CD4-positive, alpha-beta T cell treated with Interleukin-6 for 4 hours (primary cell): ENCODE results near the gene MKNK1.

Source experiments
- DNase-seq: peaks from one replicate; pipeline ENCODE4 v3.0.0-alpha.2; 2020; ENCODE audit warnings: mixed read lengths

MKNK1 gene

DNA sequence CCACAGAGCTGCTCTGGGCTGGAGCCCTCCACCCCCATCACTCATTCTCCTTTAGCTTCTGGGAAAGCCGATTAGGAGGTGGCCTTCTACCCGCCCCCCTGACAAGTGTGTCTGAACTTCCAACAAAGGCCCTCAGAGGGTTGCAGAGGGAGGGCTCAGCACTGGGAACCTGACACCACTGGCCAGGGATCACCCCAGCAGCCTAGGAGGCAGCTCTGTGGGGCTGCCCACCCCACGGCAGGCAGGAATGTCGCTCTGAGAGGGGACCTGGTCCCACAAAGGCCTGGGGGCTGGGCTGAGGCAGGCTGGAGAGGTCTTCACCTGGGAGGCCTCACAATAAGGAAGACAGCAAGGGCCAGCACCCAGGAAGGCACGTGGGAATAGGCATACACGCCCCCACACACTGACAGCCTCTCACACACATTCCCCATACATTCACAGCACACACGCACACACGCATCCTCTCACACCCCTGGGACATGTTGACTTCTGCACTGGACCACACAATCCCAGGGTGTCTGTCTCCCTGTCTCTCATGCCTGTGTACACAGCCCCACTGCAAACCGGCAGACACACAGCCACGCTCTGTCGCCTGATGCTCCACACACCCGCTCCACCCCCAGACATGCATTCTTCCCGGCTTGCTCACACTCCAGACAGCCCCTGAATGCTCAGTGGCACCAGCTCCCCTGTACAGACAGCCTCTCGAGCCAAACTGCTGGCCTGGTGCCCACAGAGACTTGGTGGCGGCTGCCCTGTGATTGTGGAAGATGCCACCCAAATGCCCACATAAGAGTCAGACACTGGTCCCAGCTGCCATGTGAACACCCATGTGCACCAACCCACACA is 83.8 kb downstream of the MKNK1 start:
- no peak for DNase-seq

DNA sequence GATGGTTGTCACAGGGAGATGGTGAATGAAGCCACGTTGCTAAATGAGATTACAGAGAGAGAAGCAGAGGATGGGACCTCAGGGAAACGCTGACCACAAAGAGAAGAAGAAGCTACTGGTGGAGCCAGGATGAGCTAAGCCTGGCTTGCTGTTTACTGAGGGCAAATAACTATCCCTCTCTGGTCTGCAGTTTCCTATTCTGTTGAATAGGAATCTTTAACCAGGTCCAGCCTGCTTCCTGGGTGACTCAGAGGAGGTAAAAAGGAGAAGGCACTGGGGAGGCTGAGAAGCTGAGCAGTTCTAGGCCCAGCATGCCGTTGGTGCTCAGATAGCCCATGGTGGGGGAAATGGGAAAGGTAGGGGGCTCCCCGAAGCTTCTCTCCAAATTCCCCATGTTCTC is 84.9 kb downstream of the MKNK1 start:
- DNase-seq: no peak

DNA sequence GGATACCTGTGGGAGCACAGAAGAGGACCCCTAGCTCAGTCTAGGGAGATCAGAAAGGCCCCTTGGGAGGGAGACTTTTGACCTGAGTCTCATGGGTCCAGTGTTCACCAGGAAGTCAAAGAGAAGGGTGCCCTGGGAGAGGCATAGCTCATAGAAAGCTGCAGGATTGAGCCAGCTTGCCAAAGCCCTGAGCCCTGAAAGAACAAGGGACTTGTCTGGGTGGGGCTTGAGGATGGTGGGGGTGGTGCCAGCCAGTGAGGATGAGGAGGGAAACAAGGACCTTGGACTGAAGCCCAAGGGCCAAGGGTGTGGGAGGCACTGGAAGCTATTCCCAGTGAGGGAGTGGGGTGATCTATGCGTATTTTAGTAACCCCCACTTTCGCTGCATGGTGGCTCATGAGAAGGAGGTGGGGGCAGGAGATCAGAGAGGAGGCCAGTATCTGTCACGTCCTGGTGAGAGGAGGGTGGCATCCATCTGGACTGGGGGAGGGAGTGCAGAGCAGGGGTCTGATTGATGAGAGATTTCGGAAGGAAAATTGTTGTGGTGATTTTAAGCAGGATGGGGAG is 86.1 kb downstream of the MKNK1 start:
- DNase-seq: no peak

DNA sequence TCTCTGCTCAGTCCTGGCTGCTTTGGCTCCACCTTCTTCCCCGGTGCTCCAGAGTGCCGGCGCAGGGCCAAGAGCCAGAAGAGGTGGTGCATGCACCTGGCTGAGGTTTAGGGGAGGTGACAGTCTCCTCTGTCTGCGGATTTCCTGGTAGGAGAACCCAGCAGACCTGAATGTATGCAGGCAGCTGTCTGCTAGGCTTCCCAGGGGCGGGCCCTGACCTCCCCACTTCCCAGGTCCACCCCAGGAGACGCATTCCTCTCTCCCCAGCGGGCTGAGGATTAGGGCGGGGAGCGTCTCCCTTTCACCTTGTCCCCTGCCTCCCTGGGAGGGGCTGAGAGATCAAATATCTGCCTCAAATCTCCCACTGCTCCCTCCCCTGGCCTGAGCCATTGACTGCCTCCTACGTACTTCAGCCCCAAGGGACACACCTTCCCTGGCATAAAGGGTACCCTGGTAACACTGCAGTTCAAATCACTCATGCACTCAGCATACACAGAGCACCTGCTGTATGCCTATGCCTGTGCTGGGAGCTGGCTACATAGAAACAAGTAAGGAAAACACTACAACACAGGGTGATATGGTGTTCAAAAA is 87.0 kb downstream of the MKNK1 start:
- DNase-seq: no peak

DNA sequence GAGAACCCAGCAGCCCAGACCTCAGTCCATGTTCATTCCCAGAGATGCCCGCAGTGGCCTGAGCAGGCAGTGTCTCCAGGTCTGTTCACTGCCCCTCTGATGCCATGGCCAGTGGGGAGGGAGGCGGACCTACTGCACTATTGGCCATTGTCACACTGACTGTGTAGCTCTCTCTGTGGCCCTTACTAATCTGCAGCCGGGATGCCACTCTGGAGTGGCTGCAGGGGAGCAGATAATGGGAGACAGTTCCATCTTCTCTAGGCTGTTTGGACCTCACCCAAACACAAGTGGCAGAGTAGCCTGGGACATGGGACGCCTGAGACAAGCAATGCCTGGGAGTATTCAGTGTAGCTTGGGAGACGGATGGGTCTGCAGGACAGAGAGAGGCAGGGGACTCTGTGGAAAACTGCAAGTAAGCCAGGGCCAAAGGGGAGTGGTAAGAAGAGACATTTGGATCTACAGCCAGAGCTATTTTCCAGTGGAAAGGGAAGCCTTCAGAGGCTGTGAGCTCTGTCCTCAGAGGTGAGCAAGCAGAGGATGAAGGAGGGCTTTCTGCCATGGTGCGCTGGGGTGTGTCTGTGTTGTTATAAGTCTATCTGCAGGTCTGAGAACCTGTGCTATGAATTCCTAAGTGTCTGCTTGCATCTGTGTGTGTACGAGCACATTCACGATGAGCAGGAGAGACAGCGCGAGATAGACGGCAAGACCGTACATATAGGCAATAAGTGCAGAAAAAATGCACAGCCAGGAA is 87.7 kb downstream of the MKNK1 start:
- DNase-seq: no peak

DNA sequence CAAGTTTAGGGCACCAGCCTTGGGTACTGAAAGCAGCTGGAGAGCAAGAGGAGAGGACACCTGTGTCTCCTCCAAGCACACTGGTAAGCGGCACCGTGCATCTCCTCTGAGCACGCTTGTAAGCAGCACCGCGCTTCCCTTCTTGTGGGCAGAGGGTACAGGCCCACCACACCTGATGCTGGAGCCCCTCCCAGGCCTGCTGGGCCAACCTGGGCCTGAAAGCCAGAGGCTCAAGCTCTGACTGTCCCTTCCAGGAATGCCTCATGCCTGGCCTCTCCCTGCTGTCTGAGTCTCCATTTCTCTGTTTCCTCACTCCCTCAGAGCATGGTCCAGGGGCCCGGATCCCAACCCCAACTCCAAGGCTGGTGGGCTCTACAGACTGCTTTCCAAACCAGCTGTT is 88.5 kb downstream of the MKNK1 start:
- DNase-seq: no peak

DNA sequence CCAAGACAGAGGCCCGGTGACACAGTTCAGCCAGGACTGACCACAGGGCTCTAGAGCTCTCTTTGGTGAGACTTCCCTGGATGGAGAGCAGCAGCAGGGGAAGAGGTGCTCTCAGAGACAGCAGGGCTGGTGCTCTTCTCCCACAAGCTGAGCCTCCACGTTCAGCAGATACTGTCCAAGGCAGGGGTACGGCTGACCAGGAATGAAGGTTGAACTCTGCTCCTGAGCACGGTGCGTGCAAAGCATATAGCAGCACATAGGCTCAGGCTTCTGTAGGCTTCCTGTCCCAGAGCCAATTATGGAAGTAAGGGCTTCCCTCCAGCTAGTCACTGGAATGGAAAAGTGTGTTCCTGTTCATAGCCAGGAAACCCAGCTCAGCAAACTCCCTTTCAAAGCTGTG is 90.5 kb downstream of the MKNK1 start:
- no peak for DNase-seq

DNA sequence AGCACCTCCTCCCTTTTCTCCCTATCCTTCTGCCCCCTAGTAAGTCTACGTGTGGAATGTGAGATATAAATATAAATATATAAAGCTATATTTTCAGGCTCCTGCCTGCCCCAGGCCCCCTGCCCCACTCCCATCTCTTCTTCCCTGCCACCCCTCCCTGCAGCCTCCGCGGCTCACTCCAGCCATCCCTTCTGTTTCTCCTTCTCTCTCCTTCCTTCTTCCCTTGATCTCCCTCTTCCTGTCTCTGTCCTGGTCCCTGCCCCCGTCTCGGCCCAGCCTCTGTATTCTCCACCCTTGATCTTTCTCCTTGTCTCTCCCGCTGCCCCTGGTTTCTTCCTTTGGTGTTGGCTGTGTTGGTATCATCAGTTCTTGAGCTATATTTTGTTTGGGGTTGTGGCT is 91.3 kb downstream of the MKNK1 start:
- DNase-seq: no peak

DNA sequence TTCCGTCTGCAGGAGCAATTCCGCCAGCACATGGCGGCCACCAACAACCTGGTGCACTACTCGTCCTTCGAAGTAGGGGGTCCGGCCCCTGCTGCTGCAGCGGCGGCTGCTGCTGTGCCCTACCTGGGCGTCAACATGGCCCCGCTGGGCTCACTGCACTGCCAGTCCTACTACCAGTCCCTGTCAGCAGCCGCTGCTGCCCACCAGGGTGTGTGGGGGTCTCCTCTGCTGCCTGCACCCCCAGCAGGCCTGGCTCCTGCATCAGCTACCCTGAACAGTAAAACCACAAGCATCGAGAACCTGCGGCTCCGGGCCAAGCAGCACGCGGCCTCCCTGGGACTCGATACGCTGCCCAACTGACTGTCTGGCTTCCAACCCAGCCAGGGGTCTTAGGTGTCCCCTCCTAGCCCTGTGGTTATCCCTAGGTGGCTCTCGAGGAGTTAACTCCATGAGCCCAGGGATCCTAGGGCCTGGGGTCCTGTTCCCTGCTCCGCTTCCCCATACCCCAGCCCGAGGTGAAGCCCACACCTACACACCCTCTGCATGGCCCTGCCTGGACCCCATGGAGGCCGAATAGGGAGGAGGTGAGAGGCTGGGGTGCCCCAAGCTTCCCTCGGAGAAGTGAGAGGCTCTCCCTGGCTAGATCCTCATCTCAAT is 91.8 kb downstream of the MKNK1 start:
- no peak for DNase-seq

DNA sequence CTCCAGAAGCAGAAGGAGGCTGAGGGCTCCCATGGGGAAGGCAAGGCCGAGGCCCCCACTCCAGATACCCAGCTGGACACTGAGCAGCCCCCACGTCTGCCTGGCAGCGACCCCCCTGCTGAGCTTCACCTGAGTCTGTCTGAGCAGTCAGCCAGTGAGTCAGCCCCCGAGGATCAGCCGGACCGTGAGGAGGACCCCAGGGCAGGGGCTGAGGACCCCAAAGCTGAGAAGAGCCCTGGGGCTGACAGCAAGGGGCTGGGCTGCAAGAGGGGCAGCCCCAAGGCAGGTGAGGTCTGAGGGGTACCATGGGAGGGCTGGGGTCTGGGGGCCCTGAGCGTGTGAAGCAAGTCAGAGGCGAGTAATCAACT is 93.1 kb downstream of the MKNK1 start:
- DNase-seq: no peak

DNA sequence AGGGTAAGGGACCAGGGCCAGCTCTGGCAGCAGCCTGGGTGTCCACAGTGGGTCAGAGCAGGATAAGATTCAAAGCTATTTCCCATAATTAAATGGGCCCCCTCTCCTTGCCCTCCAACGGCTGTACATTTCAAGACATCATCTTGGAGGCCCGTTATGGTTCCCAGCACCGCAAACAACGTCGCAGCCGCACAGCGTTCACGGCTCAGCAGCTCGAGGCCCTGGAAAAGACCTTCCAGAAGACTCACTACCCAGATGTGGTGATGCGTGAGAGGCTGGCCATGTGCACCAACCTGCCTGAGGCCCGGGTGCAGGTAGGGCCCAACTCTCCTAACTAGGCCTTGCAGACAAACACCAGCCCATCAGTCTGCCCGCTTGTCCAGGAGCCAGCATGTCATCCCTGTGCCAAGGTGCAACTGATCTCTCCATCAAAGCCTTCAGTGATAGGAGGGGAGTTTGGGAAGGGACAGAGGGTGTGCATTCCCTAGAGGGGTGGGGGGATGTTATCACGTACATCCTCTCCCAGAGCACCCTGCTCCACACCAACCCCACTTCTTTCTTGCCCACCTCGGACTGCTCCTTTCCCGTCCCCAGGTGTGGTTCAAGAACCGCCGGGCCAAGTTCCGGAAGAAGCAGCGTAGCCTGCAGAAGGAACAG is 93.6 kb downstream of the MKNK1 start:
- no peak for DNase-seq

DNA sequence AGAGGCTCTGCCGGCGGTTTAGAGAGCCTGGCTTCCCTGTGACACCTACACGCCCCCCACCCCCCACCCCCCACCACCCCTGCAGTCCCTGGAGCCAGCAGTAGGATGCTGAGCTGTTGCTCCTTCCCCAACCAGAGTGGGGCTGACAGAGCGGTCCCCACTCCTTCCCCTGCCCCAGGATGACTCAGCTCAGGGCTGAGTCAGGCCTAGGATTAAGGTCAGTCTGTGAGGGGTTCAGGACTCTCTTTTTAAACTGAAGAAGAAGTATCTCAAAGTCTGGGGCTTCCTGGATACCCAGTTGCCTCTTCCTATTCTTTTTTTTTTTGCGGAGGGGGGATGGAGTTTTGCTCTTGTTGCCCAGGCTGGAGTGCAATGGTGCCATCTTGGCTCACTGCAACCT is 95.3 kb downstream of the MKNK1 start:
- DNase-seq: no peak
